ENCODE results near the gene B3GALNT2.

Gene B3GALNT2

DNA sequence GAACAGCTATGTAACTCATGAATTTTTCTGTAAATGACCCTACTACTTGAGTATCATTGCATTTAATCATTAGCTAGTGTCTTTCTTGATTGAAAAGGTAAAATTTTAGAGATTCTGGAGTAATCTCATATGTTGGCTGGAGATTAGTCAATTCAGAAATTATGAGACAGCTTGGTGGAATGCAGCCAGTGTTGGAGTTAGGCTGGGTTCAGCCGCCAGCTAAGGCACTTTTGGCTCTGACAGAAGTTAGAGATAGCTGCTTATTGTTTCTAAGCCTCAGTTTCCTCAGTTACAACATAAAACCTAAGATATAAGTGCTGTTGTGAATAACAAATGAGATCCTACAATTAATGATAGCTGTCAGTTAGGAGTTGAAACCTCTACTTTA, 87.6 kb downstream of the B3GALNT2 start:
- no peak overlapping the region for H3K4me3 ChIP-seq (ENCODE audit: low read length)
- TF ChIP-seq ZNF274 (IDR thresholded peaks at IDR 0.05; ENCODE audit: low read depth, low read length), result no peak

DNA sequence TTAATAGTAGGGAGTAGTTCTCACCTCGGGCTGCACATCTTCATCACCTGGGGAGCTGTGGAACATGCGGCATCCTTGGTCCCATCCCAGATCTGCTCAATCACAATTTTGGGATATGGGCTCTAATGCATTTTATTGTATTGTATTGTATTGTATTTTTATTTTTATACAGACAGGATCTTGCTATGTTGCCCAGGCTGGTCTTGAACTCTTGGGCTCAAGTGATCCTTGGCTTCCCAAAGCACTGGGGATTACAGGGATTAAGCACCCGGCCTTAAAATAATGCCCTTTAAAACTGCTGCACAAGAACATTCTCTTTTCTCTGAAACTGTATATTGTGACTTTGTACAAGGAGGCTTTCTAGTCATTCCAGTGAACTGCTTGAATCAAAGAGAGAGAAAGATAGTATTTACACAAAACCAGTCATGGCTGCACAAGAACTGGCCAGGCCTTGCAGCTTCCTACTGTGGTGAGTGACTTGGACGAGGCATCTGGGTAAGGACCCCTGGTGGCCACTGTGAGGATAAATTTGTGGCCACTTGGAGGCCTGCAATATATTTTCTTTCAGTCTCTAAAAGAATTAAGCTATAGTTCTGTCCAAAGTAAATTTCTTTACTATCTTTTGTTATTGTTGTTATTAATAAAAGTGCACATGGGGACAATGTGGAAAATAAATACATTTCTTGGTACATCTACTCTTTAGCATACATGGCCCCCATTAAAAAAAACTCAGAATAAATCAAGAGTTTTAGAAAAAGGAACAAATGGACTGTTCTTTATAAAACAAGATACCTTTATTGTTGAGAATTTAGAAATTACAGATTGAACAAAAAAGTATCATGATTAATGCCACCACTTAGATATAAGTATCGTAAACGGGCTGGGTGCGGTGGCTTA, 89.0 kb downstream of the B3GALNT2 start:
- no peak for TF ChIP-seq ZNF274 (IDR thresholded peaks at IDR 0.05; ENCODE audit: low read depth, low read length)
- no peak overlapping the region for H3K4me3 ChIP-seq (ENCODE audit: low read length)

DNA sequence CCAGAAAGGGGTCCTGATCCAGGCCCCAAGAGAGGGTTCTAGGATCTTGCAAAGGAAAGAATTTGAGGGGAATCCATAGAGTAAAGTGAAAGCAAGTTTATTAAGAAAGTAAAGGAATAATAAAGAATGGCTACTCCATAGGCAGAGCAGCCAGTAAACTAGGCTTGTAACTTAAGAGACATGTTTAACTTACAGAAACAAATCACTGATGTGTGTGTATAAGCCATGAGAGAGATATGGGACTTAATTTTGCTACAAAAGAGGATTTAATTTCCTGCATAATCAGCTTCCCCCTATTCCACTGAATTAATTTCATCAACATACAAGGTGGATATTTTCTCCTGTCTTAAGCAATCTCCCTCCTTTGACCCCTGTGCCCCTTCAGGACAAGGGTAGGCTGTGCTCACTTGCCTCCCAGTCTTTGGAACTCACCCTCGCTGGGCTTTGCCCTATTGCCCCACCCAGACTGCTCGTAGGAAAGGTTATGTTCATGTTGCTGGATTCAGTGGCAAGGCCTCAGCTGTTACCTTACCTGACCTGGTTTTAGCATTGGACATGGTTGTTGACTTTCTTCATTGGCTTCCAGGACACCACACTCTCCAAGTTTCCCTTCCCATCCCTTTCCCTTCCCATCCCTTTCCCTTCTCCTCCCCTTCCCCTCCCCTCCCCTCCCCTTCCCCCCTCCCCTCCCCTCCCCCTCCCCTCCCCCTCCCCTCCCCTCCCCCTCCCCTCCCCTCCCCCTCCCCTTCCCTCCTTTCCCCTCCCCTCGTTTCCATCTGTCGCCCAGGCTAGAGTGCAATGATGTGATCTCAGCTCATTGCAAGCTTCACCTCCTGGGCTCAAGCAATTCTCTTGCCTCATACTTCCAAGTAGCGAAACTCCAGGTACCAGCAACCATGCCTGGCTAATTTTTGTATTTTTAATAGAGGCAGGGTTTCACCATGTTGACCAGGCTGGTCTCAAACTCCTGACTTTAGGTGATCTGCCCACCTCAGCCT, 92.5 kb downstream of the B3GALNT2 start:
- H3K4me3 ChIP-seq (ENCODE audit: low read length), result no peak overlapping the region
- no peak for TF ChIP-seq ZNF274 (IDR thresholded peaks at IDR 0.05; ENCODE audit: low read depth, low read length)

DNA sequence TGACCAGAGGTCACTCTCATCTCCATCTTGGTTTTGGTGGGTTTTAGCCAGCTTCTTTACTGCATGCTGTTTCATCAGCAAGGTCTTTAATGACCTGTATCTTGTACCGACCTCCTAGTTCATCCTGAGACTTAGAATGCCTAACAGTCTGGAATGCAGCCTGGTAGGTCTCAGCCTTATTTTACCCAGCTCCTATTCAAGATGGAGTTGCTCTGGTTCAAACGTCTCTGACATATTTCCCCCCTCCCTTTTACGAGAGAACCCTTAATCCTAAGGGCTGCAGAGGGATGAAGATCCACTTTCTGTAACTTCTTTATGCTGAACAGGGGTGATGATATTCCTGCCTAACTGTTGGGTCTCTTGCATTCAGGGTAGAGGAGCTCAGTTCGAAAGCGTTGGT, 93.8 kb downstream of the B3GALNT2 start:
- no peak overlapping the region for H3K4me3 ChIP-seq (ENCODE audit: low read length)
- TF ChIP-seq ZNF274 (IDR thresholded peaks at IDR 0.05; ENCODE audit: low read depth, low read length), result no peak

GRCh38 chr1:235409042-235409820, 95.0 kb downstream of the B3GALNT2 start:
- no peak overlapping the region for H3K4me3 ChIP-seq (ENCODE audit: low read length)
- TF ChIP-seq ZNF274 (IDR thresholded peaks at IDR 0.05; ENCODE audit: low read depth, low read length), result no peak

GRCh38 chr1:235408503-235408960, 95.7 kb downstream of the B3GALNT2 start:
- H3K4me3 ChIP-seq (ENCODE audit: low read length), result no peak overlapping the region
- no peak for TF ChIP-seq ZNF274 (IDR thresholded peaks at IDR 0.05; ENCODE audit: low read depth, low read length)

GRCh38 chr1:235407419-235407818, 96.8 kb downstream of the B3GALNT2 start:
- no peak overlapping the region for H3K4me3 ChIP-seq (ENCODE audit: low read length)
- TF ChIP-seq ZNF274 (IDR thresholded peaks at IDR 0.05; ENCODE audit: low read depth, low read length), result no peak

DNA sequence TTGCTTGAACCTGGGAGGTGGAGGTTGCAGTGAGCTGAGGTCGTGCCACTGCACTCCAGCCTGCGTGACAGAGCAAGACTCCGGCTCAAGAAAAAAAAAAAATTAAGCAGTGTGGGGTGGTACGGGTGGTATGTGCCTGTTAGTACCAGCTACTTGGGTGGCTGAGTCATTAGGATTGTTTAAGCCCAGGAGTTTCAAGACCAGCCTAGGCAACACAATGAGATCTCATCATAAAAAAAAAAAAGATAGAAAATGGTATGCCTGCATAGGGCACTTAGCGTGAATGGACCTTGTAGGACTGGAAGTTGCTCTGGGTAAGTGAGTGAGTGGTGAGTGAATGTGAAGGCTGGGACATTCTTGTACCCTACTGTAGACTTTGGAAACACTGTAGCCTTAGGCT, 100.1 kb downstream of the B3GALNT2 start:
- H3K4me3 ChIP-seq (ENCODE audit: low read length), result no peak overlapping the region
- no peak for TF ChIP-seq ZNF274 (IDR thresholded peaks at IDR 0.05; ENCODE audit: low read depth, low read length)

DNA sequence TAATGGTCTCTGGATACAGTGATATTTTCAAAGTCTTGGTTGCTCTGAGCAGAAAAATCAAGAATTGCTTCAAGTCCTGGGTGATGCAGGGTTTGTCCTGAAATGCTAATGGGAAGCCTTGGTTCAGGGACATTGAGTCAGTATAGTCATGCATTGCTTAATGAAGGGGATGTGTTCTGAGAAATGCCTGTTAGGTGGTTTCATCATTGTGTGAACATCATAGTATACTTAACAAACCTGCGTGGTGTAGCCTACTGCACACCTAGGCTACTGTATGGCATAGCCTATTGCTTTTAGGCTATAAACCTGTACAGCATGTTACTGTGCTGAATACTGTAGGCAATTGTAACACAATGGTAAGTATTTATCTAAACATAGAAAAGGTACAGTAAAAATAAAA, 100.7 kb downstream of the B3GALNT2 start:
- H3K4me3 ChIP-seq (ENCODE audit: low read length), result no peak overlapping the region
- TF ChIP-seq ZNF274 (IDR thresholded peaks at IDR 0.05; ENCODE audit: low read depth, low read length), result no peak

DNA sequence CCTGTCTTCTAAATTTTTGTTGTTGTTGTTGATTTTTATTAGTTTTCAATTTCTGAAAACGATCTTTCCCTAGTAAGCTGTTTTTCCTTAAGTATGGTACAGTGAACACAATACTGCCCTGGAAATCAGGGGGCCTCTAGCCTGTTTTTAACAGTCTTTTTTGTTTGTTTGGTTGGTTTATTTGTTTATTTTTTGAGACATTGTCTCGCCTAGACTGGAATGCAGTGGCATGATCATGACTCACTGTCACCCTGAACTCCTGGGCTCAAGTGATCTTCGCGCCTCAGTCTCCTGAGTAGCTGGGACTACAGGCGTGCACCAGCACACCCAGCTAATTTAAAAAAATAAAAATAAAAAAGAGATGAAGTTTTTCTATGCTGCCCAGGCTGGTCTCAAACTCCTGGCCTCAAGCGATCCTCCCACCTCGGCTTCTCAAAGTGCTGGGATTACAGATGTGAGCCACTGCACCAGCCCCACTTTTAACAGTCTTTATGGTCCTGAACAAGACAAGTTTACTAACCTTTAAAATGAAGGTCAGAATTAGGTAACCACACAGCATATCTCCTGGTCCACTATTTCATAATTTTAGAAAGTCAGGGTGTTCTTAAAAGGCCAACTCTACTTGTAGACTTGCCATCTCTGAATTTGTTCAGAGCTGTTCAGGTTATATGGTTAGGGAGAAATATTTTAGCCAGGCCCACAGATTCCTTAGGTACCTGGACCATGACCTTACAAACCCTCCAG, 101.6 kb downstream of the B3GALNT2 start:
- TF ChIP-seq ZNF274 (IDR thresholded peaks at IDR 0.05; ENCODE audit: low read depth, low read length), result no peak
- no peak overlapping the region for H3K4me3 ChIP-seq (ENCODE audit: low read length)

GRCh38 chr1:235401251-235401650, 103.0 kb downstream of the B3GALNT2 start:
- TF ChIP-seq ZNF274 (IDR thresholded peaks at IDR 0.05; ENCODE audit: low read depth, low read length), result no peak

More at GRCh38 chr1:235401251-235401650, 103.0 kb downstream of the B3GALNT2 start:
- H3K4me3 ChIP-seq (ENCODE audit: low read length), result no peak overlapping the region

Data from GM08714 (cell line).